ENCODE data around the gene DYSF.
"Not testable (repeated sequence)": the region's sequence is repeated elsewhere in the genome, so short reads cannot be mapped to it uniquely, and the experiment has no call there.

The DYSF gene

DNA sequence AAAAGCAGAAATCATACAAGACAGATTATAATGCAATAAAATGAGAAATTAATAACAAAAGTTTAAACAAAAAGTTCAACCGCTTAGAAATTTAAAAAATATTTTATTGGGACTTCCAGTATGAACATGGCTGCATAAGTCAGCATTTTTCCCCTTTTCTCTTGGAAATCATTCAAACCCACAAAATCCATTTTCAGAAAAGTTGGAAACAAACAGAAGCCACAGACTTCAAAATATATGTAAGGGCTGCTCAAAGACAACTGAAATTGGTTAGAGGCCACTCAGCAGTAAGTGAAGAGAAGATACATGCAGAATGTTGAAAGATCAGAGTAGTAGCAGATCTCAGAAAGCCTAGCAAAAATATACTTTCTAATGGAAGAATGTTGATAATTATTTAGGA is 194.0 kb downstream of the DYSF start:
- DNase-seq (ENCODE audit: low read depth): no peak

DNA sequence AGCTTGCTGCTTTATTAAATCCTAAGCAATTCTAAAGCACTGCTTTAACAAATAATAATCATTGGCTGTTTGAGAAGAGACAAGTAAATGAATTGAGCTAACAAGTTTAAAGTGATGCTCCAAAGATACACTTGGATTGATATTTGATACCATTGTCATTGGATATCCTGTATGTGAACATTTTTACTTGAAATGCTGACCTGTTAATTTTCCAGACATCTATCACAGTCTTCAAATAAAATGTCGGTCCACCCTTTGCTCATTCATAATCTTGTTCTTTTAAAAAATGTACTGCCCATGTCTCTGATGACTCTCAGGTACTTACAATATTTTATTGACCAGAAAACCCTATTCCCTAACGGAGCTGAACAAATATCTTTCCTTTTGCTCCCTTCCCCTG is 202.1 kb downstream of the DYSF start:
- no peak for DNase-seq (ENCODE audit: low read depth)

DNA sequence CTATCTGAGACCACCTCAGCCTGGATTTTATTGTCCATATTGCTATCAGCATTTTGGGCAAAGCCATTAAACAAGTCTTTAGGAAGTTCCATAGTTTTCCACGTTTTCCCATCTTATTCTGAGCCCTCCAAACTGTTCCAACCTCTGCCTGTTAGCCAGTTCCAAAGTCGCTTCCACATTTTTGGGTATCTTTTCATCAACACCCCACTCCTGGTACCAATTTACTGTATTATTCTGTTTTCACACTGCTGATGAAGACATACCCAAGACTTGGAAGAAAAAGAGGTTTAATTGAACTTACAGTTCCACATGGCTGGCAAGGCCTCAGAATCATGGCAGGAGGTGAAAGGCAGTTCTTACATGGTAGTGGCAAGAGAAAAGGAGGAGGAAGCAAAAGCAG is 204.9 kb downstream of the DYSF start:
- not testable (repeated sequence) for DNase-seq (ENCODE audit: low read depth)

DNA sequence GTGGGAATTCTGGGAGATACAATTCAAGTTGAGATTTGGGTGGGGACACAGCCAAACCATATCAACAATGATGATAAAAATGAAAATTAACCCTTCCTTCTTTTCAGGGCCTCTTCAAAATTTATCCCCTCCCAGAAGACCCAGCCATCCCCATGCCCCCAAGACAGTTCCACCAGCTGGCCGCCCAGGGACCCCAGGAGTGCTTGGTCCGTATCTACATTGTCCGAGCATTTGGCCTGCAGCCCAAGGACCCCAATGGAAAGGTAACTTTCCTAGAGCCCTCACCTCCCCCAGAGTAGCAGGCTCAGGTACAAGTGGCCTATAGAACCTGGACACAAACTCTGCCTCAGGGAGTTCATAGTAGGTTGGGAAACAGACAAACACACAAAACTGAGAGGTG is 205.4 kb downstream of the DYSF start:
- no peak for DNase-seq (ENCODE audit: low read depth)

DNA sequence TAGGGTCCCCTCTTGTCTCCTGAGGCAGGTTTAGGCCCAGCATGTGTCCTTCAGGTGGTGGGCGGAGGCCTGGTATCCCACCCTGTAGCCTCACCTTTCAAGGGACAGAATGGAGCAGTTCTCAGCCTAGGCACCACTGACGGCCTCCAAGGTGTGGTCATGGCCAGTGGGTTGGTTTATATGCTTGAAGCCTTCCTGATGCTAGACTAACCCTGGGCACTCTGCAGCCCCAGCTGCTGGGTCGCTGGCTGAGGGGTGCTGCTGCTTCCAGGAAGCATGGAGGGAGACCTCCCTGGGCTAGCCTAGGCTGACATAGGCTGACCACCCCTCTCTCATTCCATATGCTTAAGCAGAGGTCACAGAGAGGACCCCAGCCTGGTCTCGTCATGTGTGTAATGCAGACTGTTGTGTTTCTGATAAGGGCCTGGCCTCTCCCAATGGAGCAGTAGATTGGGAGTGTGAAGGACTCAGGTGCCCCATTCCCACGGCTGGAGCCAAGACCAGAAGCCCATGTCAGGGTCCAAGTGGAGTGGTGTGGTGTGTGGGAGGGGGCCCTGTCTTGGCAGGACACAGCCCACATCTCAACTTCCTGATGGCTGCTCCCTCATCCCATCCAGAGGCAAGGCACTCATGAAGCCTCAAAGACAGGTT is 206.6 kb downstream of the DYSF start:
- no peak for DNase-seq (ENCODE audit: low read depth)

DNA sequence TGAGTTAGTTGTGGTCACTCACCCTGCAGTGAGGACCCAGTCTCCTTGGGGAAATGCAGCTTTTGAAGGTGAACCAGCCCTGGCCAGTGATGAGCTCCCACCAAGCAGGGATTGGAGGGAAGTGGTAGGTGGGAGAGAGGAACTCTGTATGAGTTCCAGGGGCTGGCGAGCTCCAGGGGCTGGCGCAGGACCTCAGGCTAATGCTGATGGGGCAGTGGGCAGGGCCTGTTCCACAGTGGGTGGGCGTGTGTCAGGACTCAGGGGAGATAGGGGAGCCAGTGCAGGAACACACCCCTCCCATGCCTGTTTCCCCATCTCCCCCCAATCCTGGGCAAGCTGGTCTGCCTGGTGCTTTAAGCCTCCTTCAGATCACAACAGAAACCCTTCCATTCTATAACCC is 208.4 kb downstream of the DYSF start:
- no peak for DNase-seq (ENCODE audit: low read depth)

DNA sequence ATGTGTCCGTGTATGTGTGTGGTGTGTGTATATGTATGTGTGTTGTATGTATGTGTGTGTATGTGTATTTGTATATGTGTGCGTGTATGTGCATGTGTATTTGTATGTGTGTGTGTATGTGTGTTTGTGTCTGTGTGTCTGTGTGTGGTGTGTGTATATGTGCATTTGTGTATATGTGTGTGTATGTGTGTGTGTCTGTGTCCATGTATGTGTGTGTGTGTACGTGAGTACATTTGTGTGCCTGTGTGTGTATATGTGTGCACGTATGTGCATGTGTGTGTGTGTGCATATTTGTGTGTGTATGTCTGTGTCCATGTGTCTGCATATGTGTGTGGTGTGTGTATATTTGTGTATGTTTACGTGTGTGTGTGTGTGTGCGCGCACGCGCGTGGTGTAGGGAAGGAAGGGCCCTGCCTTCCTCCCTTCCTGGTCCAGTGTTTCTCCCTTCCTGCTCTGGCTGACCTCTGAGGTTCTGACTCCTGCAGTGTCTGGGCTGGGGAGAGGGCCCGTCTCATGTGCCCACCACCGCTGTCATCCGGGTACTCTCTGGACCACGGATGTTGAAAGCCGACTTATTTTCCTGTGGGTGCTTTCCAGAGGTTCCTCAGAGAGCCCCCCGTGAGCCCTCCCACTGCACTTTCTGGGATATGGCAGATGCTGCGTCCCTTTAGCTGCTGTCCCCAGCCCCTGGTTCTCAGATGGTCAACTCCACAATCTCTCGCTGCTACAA is 209.5 kb downstream of the DYSF start:
- no peak for DNase-seq (ENCODE audit: low read depth)

DNA sequence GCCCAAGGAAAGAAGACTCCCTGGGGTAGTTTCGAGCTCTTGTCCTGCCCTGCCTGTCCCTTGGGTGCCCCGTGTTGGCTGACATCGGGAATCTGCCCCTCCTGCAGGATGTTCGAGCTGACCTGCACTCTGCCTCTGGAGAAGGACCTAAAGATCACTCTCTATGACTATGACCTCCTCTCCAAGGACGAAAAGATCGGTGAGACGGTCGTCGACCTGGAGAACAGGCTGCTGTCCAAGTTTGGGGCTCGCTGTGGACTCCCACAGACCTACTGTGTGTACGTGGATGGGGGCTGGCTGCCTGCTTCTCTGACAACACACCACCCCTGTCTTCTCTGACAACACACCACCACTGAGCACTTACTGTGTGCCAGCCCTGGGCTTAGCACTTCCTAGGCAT is 210.8 kb downstream of the DYSF start:
- no peak for DNase-seq (ENCODE audit: low read depth)

DNA sequence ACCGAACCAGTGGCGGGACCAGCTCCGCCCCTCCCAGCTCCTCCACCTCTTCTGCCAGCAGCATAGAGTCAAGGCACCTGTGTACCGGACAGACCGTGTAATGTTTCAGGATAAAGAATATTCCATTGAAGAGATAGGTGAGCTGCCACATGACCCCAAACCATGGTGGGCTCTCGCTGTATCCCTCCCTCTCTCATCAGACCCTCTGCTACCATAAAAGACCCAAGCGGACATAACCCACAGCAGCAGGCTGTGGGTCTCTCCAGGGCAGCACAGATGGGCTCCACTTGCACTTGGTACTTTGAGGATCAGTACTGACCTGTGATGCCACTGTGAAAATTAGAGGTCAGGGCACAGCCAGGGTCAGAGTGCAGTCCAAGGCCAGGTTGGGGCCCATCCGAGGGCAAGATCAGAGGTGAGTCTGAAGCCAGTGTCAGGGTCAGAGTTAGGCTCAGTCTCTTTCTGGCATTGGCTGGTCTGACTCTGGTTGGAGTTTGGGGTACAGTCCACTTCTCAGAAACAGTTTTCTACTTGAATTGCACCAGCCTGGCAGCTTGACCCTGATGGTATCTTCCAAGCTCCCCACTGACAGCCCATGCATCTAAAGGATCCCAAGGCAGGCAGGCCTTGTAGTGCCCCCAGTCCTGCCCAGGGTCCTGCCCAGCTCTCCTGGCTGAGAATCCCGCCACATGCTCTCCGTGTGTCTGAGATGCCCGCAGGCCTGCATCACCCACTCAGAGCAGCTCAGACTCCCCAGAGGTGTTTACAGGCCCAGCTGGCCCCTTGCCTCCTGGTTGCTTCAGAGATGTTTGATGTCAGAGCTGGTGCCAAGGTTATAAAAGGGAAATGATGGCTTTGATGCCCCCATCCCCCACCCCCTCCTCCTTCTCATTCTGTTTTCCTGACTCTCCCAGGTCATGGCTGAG is 212.1 kb downstream of the DYSF start:
- no peak for DNase-seq (ENCODE audit: low read depth)

DNA sequence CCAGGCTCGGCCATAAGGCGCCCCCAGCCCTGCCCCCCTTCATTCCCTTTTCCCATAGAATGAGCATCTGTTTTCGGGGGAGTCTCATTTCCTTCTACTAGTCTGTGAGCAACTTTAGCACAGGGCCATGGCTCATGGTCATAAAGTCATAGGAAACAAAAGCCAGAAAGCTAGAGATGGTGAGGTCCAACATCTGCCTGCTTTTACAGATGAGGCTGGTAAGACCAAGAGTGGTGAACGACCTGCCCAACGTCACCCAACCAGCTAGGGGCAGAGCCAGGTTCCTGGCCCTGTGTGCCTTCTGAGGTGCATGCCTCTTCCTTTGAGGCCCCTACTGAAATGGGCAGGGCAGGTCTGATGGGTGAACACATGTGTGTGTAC is 212.7 kb downstream of the DYSF start:
- DNase-seq (ENCODE audit: low read depth): no peak

DNA sequence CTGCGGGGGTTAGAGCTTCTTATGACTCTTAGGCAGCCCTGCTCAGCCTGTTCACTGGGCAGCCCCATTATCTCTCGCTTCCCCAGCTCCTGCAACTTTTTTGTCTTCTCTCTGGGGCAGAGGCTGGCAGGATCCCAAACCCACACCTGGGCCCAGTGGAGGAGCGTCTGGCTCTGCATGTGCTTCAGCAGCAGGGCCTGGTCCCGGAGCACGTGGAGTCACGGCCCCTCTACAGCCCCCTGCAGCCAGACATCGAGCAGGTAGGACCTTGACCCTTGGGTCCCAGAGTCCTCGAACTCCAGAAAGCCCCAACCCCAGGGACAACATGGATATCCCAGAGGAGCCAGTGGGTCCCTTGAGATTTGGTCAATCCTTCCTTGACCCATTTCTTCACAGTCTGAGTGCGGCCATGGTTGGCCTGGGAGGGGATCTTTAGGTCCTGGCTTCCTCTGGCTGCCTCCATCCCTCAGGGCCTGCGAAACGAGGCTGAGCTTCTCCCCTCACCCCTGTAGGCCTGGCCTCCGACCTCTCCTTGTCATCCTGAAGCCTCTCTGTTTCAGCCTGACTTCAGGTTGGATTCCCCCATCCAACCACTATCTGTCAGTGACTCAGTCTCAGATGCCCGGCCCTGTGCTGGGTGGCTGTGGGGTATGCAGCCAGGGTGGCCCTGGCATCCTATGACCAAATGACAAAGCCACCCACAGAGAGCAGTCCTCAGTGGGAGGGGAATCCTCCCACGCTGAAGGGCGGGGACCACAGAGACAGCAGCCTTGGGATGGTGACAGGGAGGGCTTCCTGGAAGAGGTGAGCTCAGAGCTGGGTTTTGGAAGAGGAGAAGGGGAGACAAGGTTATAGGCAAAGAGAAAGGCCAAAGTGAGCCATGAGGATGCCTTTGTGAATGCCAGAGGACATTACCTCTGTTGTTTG is 214.2 kb downstream of the DYSF start:
- DNase-seq (ENCODE audit: low read depth): no peak

DNA sequence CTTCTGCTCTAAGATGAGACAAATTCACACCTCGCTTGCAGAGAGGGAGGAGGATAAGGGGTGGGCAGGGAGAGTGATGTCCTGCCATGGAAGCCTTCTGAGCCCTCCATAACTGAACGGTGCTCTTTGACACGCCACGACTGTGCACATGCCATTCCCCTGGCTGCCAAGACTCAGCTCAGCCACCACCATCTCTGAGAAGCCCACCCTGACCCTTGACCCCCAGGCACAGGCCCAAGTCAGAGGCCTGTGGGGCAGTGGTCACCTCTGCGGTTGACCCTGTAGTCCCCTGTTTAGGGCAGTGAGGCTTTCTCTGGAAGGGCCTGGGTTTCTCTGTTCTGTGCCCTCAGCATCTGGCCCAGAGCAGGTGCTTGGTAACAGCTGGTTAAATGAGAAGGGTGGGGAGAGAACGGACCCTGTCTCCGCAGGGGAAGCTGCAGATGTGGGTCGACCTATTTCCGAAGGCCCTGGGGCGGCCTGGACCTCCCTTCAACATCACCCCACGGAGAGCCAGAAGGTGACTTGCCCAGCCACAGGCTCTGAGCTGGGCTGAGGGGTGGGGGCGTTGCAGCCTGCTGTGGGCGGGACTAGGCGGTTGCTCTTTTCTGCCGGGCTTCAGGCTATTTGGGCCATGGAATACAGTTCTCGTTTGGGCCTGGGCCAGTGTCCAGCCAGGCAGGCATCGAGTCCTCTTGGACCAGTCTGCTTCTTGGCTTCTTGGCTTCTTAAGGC is 215.1 kb downstream of the DYSF start:
- DNase-seq (ENCODE audit: low read depth): no peak

DNA sequence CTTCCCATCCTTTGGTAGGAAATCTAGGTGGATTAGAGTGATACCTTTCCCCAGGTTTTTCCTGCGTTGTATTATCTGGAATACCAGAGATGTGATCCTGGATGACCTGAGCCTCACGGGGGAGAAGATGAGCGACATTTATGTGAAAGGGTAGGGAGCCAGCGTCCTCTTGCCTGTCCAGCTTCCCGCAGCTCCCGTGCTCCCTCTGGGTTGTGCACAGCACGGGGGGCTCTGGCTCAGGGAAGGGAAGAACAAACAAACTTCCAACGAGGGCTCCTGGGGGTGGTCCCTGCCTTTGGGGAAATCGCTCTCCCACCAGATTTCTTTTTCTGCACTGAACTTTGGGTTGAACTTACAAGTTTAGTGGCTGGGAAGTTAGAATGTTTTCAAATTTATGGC is 215.7 kb downstream of the DYSF start:
- no peak for DNase-seq (ENCODE audit: low read depth)

DNA sequence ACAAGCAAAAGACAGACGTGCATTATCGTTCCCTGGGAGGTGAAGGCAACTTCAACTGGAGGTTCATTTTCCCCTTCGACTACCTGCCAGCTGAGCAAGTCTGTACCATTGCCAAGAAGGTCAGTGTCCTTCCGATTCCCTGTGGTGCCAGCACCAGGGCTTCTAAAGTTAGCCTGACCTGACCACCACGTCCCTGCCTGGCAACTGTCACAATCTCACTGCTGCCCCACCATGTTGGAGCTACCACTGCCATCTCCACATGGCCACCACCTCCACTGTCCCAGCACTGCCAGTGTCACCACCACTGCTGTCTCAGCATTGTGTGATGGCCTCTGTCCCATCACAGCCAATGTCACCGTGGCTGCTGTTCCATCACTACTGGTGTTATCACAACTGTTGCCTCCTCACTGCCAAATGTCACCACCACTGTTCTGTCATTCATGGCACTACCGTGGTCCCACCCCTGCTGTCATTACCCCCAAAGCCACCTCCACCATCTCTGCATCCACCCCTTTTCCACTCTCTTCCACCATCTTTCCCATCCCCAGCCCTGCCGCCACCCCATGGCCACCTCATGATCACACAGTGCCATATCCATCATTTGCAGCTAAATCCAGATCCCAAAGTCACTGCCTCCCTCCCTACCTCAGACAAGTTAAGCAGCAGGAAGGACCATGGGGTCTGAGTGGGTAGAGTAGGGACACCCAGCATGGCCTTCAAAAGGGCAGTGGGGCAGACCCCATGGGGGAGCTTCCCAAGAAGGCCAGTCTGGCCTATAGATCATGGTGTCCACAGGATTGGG is 216.5 kb downstream of the DYSF start:
- DNase-seq (ENCODE audit: low read depth): no peak

DNA sequence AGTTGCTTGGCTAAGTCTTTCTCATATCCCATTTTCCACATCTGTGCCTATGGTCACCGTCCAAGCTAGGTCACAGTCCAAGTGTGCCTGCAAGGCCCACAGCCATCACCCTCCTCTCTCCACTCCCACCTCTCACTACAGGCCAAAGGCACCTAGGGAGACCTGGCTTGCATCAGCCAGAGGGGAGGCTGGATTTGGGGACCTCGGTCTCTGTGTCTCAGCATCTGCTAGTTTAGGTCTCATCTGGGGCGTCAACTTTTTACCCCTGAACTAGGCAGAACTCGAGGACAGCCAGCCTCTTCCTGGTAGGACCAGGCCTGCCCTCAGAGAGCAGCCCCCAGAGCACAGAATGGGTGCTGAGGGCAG is 217.1 kb downstream of the DYSF start:
- DNase-seq (ENCODE audit: low read depth): no peak

DNA sequence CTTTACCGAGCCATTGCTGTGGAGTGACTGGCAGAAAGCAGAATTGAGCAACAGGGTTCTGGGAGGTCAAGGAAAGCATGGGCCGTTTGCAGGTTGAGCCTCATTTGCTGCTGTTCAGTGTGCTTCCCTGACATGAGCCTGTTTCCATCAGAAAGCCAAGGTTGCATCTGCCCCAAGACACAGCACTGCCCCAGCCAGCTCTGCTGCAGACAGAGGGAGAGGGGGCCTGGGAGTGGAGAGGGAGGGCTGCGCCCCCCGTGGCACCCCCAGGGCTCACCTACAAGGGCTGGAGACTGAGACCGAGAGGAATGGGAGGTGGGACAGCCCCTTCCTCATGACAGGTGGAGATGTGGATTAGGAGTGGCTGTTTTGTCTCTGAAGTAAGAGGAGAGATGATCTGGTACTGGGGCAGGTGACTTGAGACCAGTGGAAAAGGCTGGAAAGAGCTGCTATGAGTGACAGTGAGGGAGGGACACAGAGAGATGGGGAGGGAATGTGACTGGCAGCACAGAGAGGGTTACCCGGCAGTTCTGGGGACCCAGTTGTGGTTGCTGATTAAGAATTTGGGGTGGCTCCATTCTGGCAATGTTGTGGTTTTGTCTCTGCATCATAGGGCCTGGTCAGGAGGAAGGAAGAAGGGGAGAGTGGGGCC is 218.0 kb downstream of the DYSF start:
- DNase-seq (ENCODE audit: low read depth): no peak

DNA sequence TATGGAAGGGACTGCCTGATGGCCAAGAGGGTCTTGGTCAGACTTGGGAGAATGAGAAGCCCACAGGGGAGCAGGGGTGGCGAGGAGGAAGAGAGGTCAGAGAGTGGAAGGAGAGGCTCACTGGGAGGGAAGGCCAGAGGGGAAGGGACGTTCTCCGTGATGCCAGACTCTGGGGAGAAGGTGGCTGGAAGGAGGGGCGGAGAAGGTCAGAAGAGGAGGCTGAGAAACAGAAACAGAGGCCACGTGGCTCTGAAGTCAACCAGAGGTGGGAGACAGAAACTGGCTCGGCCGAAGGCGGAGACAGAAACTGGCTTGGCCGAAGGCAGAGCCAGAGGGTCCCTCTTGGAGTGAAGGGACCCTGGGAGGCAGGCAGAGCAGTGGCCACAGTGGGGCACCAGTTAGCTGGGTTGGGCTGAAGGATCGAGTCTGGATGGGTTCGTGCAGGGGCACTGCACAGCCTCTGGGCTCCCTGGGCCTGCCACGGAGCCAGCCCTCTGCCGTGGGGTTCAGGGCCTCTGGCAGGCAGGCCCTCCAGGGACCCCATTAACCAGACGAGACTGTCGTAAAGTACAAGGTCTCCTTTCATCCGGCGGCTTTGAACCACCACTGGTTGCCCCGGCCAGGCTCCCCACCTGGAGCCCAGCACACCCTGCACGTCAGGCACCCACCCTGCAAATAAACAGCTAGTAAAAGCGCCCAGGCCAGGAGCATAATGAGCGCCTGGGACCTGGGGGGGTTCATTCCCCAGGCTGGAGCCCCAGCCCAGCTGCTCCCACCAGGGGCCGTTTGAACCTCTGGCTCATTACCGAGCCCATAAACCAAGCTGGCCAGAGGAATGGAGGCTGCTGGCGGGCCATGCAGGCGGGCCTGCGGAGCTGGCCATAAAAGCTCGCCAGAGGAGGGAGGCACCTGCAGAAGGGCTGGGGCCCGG is 218.8 kb downstream of the DYSF start:
- DNase-seq (ENCODE audit: low read depth): no peak

Data from T follicular helper cell (primary cell).